CD4-positive, CD25-positive, alpha-beta regulatory T cell (primary cell): ENCODE measurements around the gene MLLT3. TPM values are rescaled to one million over a fixed set of nuclear protein-coding genes. Genes with fewer than 3 reads are reported as not detected.
A peak's percentile ranks its signal among the peaks of the same experiment; 100 is the strongest.

Source experiments
- ATAC-seq, 2 donors: fragments of 150-1000 bp; cut with Tn5 transposase; one replicate each; pipeline ENCODE4 v1.10.0; 2021; ENCODE audit warnings: low read depth in 2 of 2, moderate number of reproducible peaks in 2 of 2, moderate library complexity in 1 of 2
- DNase-seq, 3 donors: peaks; one replicate each; pipeline versions ENCODE4 v3.0.0 to v3.0.0-alpha.2; 2012 to 2022; ENCODE audit warnings: mixed read lengths in 1 of 3
- H3K27ac ChIP-seq: one replicate; pipeline ENCODE4 v1.7.0; 2013; ENCODE audit warnings: mild to moderate bottlenecking, low read length; ENCODE audit not compliant: insufficient read depth, poor library complexity, severe bottlenecking
- H3K27me3 ChIP-seq: one replicate; pipeline ENCODE4 v1.7.0; 2013; ENCODE audit warnings: low read length; ENCODE audit not compliant: control insufficient read depth, insufficient read depth
- H3K36me3 ChIP-seq: one replicate; pipeline ENCODE4 v1.7.0; 2013; ENCODE audit warnings: mild to moderate bottlenecking, low read length, moderate library complexity; ENCODE audit not compliant: control insufficient read depth, insufficient read depth
- H3K4me1 ChIP-seq: 2 replicates; pipeline ENCODE4 v1.7.0; 2013; ENCODE audit warnings: mild to moderate bottlenecking, low read length; ENCODE audit not compliant: insufficient read depth, control insufficient read depth, poor library complexity, severe bottlenecking
- H3K4me3 ChIP-seq: one replicate; pipeline ENCODE4 v1.7.0; 2013; ENCODE audit warnings: low read depth, mild to moderate bottlenecking, low read length, moderate library complexity
- H3K9me3 ChIP-seq, 2 experiments: 1 replicate in 1 of 2; 2 replicates in 1 of 2; pipeline ENCODE4 v1.7.0; 2013; ENCODE audit warnings: low read length in 2 of 2, mild to moderate bottlenecking in 1 of 2, moderate library complexity in 1 of 2; ENCODE audit not compliant: control insufficient read depth in 2 of 2
- H3K27ac Mint-ChIP-seq, 3 donors: one replicate each; pipeline ENCODE4 v1.8.0; 2020 to 2022; ENCODE audit warnings: mild to moderate bottlenecking in 3 of 3, mixed read lengths in 3 of 3, moderate library complexity in 2 of 3
- H3K27me3 Mint-ChIP-seq: one replicate; pipeline ENCODE4 v1.8.0; 2022; ENCODE audit warnings: mild to moderate bottlenecking, mixed read lengths
- H3K36me3 Mint-ChIP-seq: one replicate; pipeline ENCODE4 v1.8.0; 2020; ENCODE audit warnings: mixed read lengths
- H3K4me1 Mint-ChIP-seq, 4 donors: one replicate each; pipeline ENCODE4 v1.8.0; 2020 to 2022; ENCODE audit warnings: mixed read lengths in 4 of 4, mild to moderate bottlenecking in 1 of 4
- H3K4me3 Mint-ChIP-seq, 4 donors: one replicate each; pipeline ENCODE4 v1.8.0; 2020 to 2022; ENCODE audit warnings: mild to moderate bottlenecking in 4 of 4, mixed read lengths in 4 of 4, moderate library complexity in 3 of 4
- H3K9me3 Mint-ChIP-seq, 7 donors: one replicate each; pipeline ENCODE4 v1.8.0; 2020 to 2022; ENCODE audit warnings: mixed read lengths in 7 of 7, mild to moderate bottlenecking in 3 of 7, moderate library complexity in 2 of 7
- polyA plus RNA-seq, 4 donors: library from polyadenylated mRNA; unstranded; fragments of 300-500 nt; fragmentation: Illumina TruSeq; gene quantifications; one replicate each; pipeline ENCODE4 v1.2.3, GENCODE V29; 2021
- total RNA-seq: library from RNA; stranded (reverse); gene quantifications from one replicate; pipeline ENCODE4 v1.2.3, GENCODE V29; 2022

The MLLT3 gene
- total and polyA plus RNA-seq, 5 donors from 2014 or later = 37.6 to 63.2 (median 51.1) TPM

DNA sequence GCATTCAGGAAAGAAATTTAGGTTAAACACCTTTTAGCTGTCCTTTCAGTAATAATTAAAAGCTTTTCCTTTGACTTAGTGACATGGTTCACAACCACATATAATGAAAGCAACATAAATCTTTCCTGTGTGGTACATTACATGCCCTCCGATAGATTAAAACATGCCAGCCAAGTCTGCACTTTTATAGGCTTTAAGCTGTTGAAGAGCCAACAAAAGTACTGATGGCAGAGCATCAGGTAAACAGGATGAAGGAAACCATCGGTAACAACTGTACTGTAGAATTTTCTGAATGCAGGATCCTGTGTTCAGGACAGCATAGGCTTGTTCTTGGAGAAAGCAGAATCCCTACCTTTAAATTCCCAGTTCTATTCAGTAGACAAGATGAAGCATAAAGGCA is 226.6 kb downstream of the MLLT3 start:
- H3K9me3 Mint-ChIP-seq = peaks cover 0 to 1% (median 0%) of the 10 kb centered on the region in 7 donors
- Histone ChIP-seq H3K27me3 (no peaks in the 10 kb centered on the region), H3K4me1 (peaks cover 42% of the 10 kb centered on the region), H3K36me3 (no peaks in the 10 kb centered on the region), H3K4me3 (peak overlapping the region; percentile 6), H3K27ac (no peak overlapping the region), H3K9me3 (no peaks in the 10 kb centered on the region)
- no peaks in the 10 kb centered on the region for H3K27me3 Mint-ChIP-seq
- ATAC-seq = peak in 1 of 2 donors; percentile 24
- peak overlapping the region; percentile 59 to 89 (median 77) for H3K27ac Mint-ChIP-seq
- peaks cover 25% of the 10 kb centered on the region for H3K36me3 Mint-ChIP-seq
- H3K4me3 Mint-ChIP-seq = peak overlapping the region in 3 of 4 donors; percentile 4 to 56 (median 27)
- H3K4me1 Mint-ChIP-seq = peaks cover 30 to 77% (median 60%) of the 10 kb centered on the region in 4 donors
- no peak for DNase-seq

GRCh38 chr9:20394969-20395368 is 227.3 kb downstream of the MLLT3 start:
- peaks cover 29 to 76% (median 61%) of the 10 kb centered on the region in 4 donors for H3K4me1 Mint-ChIP-seq
- no peak overlapping the region for H3K4me3 ChIP-seq
- peak overlapping the region in 2 of 3 donors; percentile 56 to 77 for H3K27ac Mint-ChIP-seq
- H3K4me3 Mint-ChIP-seq = peak overlapping the region in 2 of 4 donors; percentile 21 to 39
- H3K27ac ChIP-seq = no peak overlapping the region
- peaks cover 42% of the 10 kb centered on the region for H3K4me1 ChIP-seq
- peaks cover 0 to 1% (median 0%) of the 10 kb centered on the region in 7 donors for H3K9me3 Mint-ChIP-seq
- no peaks in the 10 kb centered on the region for H3K27me3 ChIP-seq
- H3K36me3 Mint-ChIP-seq = peaks cover 29% of the 10 kb centered on the region
- no peak for ATAC-seq
- H3K9me3 ChIP-seq = no peaks in the 10 kb centered on the region
- no peak for DNase-seq
- H3K27me3 Mint-ChIP-seq = no peaks in the 10 kb centered on the region
- no peaks in the 10 kb centered on the region for H3K36me3 ChIP-seq

GRCh38 chr9:20391208-20391607 is 231.1 kb downstream of the MLLT3 start:
- no peak overlapping the region for H3K27ac ChIP-seq
- Mint-ChIP-seq H3K27ac (peak overlapping the region in 2 of 3 donors; percentile 46 to 63), H3K4me3 (no peak overlapping the region), H3K4me1 (peaks cover 17 to 60% (median 39%) of the 10 kb centered on the region in 4 donors), H3K9me3 (peaks cover 0 to 3% (median 0%) of the 10 kb centered on the region in 7 donors), H3K36me3 (peaks cover 31% of the 10 kb centered on the region), H3K27me3 (no peaks in the 10 kb centered on the region)
- no peak for ATAC-seq
- no peak for DNase-seq
- peaks cover 17% of the 10 kb centered on the region for H3K4me1 ChIP-seq
- H3K36me3 ChIP-seq = peaks cover 1% of the 10 kb centered on the region
- no peaks in the 10 kb centered on the region for H3K9me3 ChIP-seq
- no peak overlapping the region for H3K4me3 ChIP-seq
- H3K27me3 ChIP-seq = no peaks in the 10 kb centered on the region

DNA sequence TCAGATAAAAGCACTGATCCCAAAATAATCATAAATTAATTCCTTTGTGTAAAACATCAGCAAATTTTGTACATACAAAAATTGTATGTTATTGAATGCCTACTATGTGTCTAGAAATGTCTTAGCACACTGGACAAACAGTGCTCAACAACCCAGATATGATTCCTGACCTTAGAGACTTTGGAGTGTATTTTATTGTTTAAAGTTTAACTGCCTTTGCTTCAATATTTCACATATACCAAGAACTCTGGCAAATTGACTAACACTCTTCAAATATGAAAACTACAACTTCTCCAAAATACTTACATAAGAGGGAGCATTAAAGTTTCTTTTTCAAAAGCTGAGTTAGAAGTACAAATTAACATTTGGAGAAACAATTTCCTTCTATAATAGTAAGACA is 231.9 kb downstream of the MLLT3 start:
- Histone ChIP-seq H3K27ac (no peak overlapping the region), H3K4me1 (peaks cover 9% of the 10 kb centered on the region), H3K36me3 (peaks cover 1% of the 10 kb centered on the region), H3K27me3 (no peaks in the 10 kb centered on the region), H3K4me3 (no peak overlapping the region), H3K9me3 (no peaks in the 10 kb centered on the region)
- Mint-ChIP-seq H3K4me3 (no peak overlapping the region), H3K27ac (peak overlapping the region in 2 of 3 donors; percentile 3 to 70), H3K9me3 (peaks cover 0 to 3% (median 0%) of the 10 kb centered on the region in 7 donors), H3K27me3 (no peaks in the 10 kb centered on the region), H3K4me1 (peaks cover 10 to 58% (median 35%) of the 10 kb centered on the region in 4 donors), H3K36me3 (peaks cover 31% of the 10 kb centered on the region)
- ATAC-seq = no peak
- DNase-seq = no peak

GRCh38 chr9:20387062-20387461 is 235.2 kb downstream of the MLLT3 start:
- Mint-ChIP-seq H3K9me3 (peaks cover 0 to 3% (median 0%) of the 10 kb centered on the region in 7 donors), H3K4me1 (peaks cover 23 to 64% (median 40%) of the 10 kb centered on the region in 4 donors), H3K36me3 (peaks cover 25% of the 10 kb centered on the region), H3K27ac (peak overlapping the region in 1 of 3 donors; percentile 21), H3K4me3 (no peak overlapping the region), H3K27me3 (no peaks in the 10 kb centered on the region)
- peaks cover 8% of the 10 kb centered on the region for H3K4me1 ChIP-seq
- DNase-seq (no peak), ATAC-seq (no peak)
- no peaks in the 10 kb centered on the region for H3K9me3 ChIP-seq
- H3K27me3 ChIP-seq = no peaks in the 10 kb centered on the region
- H3K4me3 ChIP-seq = no peak overlapping the region
- H3K36me3 ChIP-seq = peaks cover 1% of the 10 kb centered on the region
- H3K27ac ChIP-seq = no peak overlapping the region

- Histone ChIP-seq H3K9me3 (no peaks in the 10 kb centered on the region), H3K27me3 (no peaks in the 10 kb centered on the region), H3K36me3 (peaks cover 4% of the 10 kb centered on the region), H3K4me1 (peaks cover 11% of the 10 kb centered on the region), H3K27ac (peak overlapping the region; percentile 10), H3K4me3 (no peak overlapping the region)
- DNase-seq (no peak), ATAC-seq (no peak)
- Mint-ChIP-seq H3K4me1 (peaks cover 32 to 67% (median 38%) of the 10 kb centered on the region in 4 donors), H3K27me3 (no peaks in the 10 kb centered on the region), H3K9me3 (peaks cover 0 to 3% (median 0%) of the 10 kb centered on the region in 7 donors), H3K27ac (peak overlapping the region in 1 of 3 donors; percentile 29), H3K36me3 (peaks cover 30% of the 10 kb centered on the region), H3K4me3 (peak overlapping the region in 2 of 4 donors; percentile 25 to 46)
These were observed 237.7 kb downstream of the MLLT3 start for GRCh38 chr9:20384642-20385041.

- H3K4me1 ChIP-seq = peaks cover 11% of the 10 kb centered on the region
- H3K36me3 ChIP-seq = peaks cover 2% of the 10 kb centered on the region
- H3K4me1 Mint-ChIP-seq = peaks cover 46 to 77% (median 52%) of the 10 kb centered on the region in 4 donors
- H3K27me3 ChIP-seq = no peaks in the 10 kb centered on the region
- H3K27me3 Mint-ChIP-seq = no peaks in the 10 kb centered on the region
- ATAC-seq (peak in 1 of 2 donors; percentile 59), DNase-seq (no peak)
- H3K4me3 Mint-ChIP-seq = peak overlapping the region in 3 of 4 donors; percentile 1 to 4 (median 2)
- peaks cover 20% of the 10 kb centered on the region for H3K36me3 Mint-ChIP-seq
- no peaks in the 10 kb centered on the region for H3K9me3 ChIP-seq
- peak overlapping the region; percentile 17 to 81 (median 43) for H3K27ac Mint-ChIP-seq
- H3K27ac ChIP-seq = no peak overlapping the region
- no peak overlapping the region for H3K4me3 ChIP-seq
- H3K9me3 Mint-ChIP-seq = no peaks in the 10 kb centered on the region
These were observed 239.7 kb downstream of the MLLT3 start for GRCh38 chr9:20382460-20383071.
